ENCODE measurements around the gene ARAP3.
"Not testable (repeated sequence)": the region's sequence is repeated elsewhere in the genome, so short reads cannot be mapped to it uniquely, and the experiment has no call there.

The ARAP3 gene

DNA sequence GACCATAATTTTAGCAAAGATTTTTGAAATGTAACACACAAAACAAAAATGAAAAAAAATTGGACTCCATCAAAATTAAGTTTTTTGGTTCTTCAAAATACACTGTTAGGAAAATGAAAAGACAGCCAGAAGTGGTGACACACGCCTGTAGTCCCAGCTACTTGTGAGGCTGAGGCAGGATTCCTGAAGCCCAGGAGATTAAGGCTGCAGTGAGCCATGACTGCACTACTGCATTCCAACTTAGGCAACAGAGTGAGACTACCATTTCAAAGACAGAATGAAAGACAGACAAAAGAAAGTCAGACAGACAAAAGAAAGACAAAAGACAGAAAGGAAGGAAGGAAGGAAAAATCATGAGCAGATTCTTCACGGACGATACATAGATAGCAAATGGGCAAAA is 70.7 kb downstream of the ARAP3 start:
- no peak for DNase-seq

DNA sequence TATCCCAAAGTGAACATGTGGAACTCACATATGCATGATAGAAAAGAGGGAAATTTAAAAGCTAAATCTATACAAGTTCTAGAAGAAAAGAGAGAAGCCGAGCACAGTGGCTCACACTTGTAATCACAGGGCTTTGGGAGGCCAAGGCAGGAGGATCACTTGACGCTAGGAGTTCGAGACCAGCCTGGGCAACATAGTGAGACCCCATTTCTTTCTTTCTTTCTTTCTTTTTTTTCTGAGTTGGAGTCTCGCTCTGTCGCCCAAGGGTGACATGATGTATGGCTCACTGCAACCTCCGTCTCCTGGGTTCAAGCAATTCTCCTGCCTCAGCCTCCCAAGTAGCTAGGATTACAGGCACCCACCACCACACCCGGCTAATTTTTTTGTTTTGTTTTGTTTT is 72.1 kb downstream of the ARAP3 start:
- DNase-seq, result not testable (repeated sequence)

DNA sequence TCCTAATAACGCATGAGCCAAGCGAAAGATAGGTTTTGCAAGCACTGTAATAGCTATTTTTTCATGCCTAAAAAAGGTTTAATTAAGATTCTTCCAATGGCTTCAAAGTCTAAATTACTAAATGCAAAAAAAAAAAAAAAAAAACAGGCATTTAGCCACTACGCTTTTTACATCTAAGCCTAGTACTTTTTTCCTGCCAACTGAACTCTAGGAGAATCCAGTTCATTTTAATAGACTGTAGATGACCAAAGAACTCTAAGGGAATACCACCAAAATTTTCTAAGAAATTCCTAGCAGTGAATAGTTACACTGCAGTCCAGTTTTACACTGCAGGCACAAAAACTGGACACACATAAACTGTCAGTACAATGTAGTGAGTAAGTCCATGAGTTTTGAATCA is 73.0 kb downstream of the ARAP3 start:
- DNase-seq, result no peak

DNA sequence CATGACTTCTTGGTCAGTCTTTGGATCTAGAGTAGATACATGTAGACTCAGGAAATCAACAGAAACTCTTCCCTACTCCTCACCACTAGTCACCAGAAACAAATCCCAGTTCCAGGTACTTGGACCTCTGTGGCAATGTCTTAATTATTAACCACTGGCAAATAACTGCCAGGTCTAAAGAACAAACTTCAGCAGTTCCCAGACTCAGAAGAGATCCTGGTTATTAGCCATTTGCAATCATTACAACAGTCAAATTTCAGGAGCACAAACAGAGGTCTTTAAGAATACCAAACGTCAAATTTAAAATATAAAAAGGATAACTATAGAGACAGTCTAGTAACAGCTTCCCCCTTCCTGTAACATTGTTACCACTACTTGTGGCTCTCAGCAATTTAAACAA is 73.5 kb downstream of the ARAP3 start:
- DNase-seq, result no peak

DNA sequence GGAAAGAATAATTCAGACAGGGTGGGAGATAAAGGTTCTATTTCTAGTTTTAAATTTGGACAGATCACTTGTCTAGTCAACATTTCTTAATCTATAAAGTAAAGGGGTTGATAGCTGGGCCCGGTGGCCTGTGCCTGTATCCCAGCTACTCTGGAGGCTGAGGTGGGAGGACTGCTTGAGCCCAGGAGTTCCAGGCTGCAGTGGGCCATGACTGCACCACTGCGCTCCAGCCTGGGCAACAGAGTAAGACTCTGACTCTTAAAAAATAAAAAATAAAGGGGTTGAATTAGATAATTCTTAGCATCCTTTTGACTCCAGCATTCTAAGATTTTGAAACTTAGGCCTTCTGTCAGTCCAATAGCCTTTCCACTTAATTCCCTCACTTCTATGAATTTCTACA is 74.0 kb downstream of the ARAP3 start:
- no peak for DNase-seq

DNA sequence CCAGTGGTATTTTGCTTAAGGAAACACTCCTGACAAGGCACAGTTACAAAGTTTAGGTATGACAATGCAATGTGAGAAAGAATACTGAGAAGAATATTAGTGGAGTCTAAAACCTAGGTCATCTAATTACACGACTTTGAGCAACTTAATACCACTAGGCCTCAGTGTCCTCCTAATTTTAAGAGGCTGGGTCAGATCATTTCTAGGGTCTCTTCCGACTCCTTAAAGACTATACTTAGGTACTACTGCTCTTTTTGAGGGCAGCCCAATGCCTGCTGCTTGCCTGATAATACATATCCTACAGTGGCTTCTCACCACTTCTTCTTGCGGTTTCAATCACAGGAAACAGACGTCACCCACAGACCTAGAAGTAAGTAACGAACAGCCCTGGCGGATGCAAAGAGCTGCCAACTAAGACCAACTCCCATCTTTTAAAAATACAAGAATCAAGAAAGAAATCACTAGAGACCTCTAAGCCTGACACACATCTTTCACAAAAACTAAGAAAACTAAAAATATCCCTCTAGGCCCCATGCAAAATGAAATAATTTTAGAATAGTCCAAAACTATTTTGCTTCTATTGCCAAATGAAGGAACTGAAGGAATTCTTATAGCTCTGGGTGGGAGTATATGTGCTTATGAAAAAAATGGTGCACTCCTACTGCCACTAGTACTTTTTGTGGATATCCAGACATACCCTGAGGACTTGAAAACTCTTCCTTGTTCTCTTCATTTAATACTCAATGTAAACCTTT is 76.3 kb downstream of the ARAP3 start:
- DNase-seq, result no peak

DNA sequence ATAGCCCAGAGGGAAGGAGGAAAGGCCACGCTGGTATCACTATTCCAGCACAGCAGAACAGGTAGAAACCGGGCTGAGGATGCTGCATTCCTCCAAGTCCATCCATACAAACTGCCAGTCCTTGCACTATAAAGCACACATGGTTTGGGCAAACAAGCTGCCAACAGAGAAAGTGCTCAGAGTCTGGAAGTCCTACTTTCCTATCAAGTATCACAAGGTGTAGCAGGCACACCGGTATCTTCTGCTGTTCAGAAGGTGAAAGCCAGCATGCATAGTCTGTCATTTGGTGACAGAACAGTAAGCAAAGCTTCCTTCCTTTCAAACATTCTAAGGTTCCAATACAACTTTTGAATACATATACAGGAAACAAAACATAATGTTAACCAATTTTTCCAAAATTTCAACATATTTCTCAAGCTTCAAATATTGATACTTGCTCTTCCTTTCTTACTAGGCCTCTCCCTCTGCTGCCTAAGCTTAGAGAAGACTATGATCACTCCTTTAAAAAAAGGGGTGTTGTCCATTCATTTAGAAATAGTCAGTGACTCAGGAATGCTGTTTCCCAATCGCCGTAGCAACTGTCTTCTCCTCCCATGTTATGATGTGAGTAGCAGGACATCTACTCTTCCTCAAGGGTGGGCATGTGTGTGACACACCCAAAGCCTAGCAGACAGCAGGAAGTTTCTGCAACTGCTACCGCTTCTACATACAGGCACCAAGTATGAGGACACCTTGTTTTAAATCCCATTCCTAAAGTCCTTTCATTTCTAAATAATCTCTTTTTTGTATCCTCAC is 77.9 kb downstream of the ARAP3 start:
- DNase-seq, result no peak
